Muscle of leg (tissue), 11 donors: ENCODE data around the gene TENM4. TPM values are rescaled to one million over a fixed set of nuclear protein-coding genes. Genes with fewer than 3 reads are reported as not detected.

ENCODE experiments used
- DNase-seq: peaks from one replicate; pipeline ENCODE4 v3.0.0; 2013
- H3K27ac ChIP-seq: one replicate; pipeline ENCODE4 v1.5.1; 2013; ENCODE audit warnings: mild to moderate bottlenecking, low read length, control low read depth
- H3K27me3 ChIP-seq: one replicate; pipeline ENCODE4 v1.6.1; 2013; ENCODE audit warnings: low read length; ENCODE audit not compliant: control insufficient read depth, insufficient read depth
- H3K36me3 ChIP-seq: one replicate; pipeline ENCODE4 v1.6.1; 2013; ENCODE audit warnings: low read length; ENCODE audit not compliant: control insufficient read depth, insufficient read depth
- H3K4me1 ChIP-seq: one replicate; pipeline ENCODE4 v1.6.1; 2013; ENCODE audit warnings: low read length; ENCODE audit not compliant: control insufficient read depth, insufficient read depth
- H3K4me3 ChIP-seq: one replicate; pipeline ENCODE4 v1.5.1; 2013; ENCODE audit warnings: low read length, control low read depth
- H3K9me3 ChIP-seq: replicated peaks from 2 replicates; pipeline ENCODE4 v1.6.1; 2013; ENCODE audit warnings: low read depth, low read length; ENCODE audit not compliant: control insufficient read depth
- WGBS: methylation state at CpG from one replicate; pipeline ENCODE4 v1.1.5; 2013; ENCODE audit warnings: missing lambda C conversion rate; ENCODE audit not compliant: insufficient coverage; 5-methylcytosine and 5-hydroxymethylcytosine counted together
- polyA plus RNA-seq, 8 donors: library from polyadenylated mRNA; unstranded; fragments of 120-200 nt; gene quantifications; one replicate each; pipeline versions ENCODE4 v1.2.1 to v1.2.3, GENCODE V29; 2013; ENCODE audit warnings: inconsistent platforms in 1 of 8, low replicate concordance in 1 of 8; ENCODE audit not compliant: insufficient read length in 8 of 8, insufficient read depth in 1 of 8
- total RNA-seq: library from RNA; stranded (reverse); fragments of 120-200 nt; gene quantifications from one replicate; pipeline ENCODE4 v1.2.4, GENCODE V29; 2013

The TENM4 gene
- total and polyA plus RNA-seq, 9 donors: 4.6 to 13.8 (median 10.3) TPM

DNA sequence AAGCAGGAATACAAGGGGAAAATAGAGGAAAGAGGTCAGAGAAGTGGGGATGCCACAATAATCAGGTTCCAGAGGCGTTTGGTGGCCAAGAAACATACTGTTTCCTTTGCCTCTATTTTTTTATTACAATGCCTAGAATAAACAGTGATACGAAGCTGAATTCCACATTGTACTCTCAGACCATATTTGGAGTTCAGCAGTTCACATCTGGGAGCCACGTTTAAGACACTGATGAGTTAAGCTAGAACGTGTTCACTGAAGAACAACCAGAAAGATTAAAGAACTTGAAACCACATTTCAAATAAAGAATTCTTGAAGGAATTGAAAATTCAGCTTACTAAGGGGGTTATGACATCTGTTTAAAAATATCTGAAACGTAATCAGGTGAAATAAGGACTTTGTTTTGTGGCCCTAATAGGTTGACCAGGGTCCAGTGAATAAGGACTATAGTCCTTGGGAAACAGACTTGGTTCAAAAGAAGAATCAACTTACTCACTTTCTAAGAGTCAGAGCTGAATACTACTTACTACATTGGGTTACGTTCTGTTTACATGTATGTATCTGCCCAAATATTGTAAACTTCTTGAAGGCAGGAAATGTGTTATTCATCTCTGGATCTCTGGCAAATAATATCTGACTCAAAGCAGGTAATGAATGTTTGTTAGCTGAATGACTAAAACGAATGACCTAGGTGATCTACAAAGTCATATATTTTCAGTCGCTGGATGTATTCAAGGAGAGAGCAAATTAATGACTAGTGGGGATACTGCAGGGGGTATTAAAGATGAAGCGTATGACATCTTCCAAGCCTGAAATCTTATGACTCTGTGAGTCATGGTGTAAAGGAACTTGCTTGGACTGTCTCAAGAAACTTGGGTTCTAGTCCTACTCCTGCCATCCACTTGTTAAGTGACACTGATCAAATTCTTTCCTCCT, 619.2 kb downstream of the TENM4 start:
- DNase-seq: no peak
- no peaks in the 10 kb centered on the region for H3K27me3 ChIP-seq
- H3K36me3 ChIP-seq: no peaks in the 10 kb centered on the region
- no peak overlapping the region for H3K4me3 ChIP-seq
- no peak overlapping the region for H3K27ac ChIP-seq
- no peaks in the 10 kb centered on the region for H3K9me3 ChIP-seq
- H3K4me1 ChIP-seq: no peaks in the 10 kb centered on the region
- 80% methylated on average over 1 of the region's 9 CpGs for WGBS

GRCh38 chr11:78820741-78821140, 620.1 kb downstream of the TENM4 start:
- 79% methylated on average over 2 of the region's 3 CpGs for WGBS

DNA sequence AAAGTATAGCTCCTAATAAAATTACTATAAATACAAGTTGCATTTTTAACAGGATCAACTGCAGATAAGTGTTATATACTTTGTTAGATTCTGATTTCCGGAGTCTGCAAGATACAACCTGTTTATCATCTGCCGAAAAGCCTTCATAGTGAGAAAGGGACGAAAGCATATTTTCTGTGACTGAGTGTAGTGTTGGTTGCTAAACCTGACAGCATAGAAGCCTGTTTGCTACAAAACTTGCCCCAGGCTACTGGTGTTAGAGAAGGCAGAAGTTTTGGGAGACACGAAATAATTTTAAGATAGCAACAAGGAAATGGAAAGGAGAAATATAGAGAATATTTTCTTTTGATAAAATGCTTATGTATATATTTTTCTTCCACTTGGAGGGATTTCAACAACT, 622.6 kb downstream of the TENM4 start:
- no peak overlapping the region for H3K4me3 ChIP-seq
- H3K27ac ChIP-seq: no peak overlapping the region
- no peak for DNase-seq
- H3K4me1 ChIP-seq: no peaks in the 10 kb centered on the region
- H3K36me3 ChIP-seq: no peaks in the 10 kb centered on the region
- no peaks in the 10 kb centered on the region for H3K9me3 ChIP-seq
- 87% methylated on average over 3 of the region's 4 CpGs for WGBS
- no peaks in the 10 kb centered on the region for H3K27me3 ChIP-seq

More at GRCh38 chr11:78820741-78821140, 620.1 kb downstream of the TENM4 start:
- Histone ChIP-seq H3K27ac (no peak overlapping the region), H3K9me3 (no peaks in the 10 kb centered on the region), H3K4me3 (no peak overlapping the region), H3K27me3 (no peaks in the 10 kb centered on the region), H3K4me1 (no peaks in the 10 kb centered on the region), H3K36me3 (no peaks in the 10 kb centered on the region)
- no peak for DNase-seq

GRCh38 chr11:78815831-78816230, 625.0 kb downstream of the TENM4 start:
- 92% methylated on average over 4 of the region's 6 CpGs for WGBS
- no peaks in the 10 kb centered on the region for H3K4me1 ChIP-seq
- no peak for DNase-seq
- H3K36me3 ChIP-seq: no peaks in the 10 kb centered on the region
- no peaks in the 10 kb centered on the region for H3K9me3 ChIP-seq
- no peaks in the 10 kb centered on the region for H3K27me3 ChIP-seq
- no peak overlapping the region for H3K27ac ChIP-seq
- no peak overlapping the region for H3K4me3 ChIP-seq

DNA sequence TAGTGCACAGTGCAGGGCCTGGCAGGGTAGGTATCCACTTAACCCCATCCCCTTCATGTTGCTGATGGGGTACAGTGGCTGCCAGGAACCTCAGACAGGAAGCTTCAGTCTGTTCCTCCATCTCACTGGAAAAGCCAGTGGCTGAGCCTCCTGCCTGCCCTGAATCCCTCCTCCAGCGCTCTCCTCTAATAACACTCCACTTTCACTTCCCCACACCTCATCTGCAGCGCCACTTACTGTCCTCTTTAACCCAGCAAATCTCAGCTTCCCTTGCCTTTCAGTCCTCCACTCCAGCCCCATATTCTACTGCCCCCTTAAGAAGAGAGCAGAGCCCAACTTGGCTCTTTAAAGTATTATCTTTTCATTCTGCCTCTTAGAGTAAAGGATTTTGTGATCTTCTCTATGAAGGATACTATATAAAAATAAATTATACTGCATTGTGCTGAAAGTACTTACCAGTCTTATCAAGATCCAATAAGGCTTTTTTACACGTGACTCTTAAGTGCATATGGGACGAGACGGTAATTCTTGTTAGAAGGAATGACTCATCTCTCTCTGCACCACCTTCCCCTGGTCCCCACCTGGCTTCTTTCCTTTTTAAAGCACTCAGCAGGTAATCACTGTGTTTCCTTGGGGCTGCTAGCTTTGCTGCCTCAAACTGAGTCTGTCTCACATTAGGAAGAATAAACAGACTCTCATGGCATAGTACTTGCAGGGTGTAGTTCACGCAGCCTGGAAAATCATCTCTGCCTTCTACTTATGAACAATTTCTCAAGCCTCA, 628.1 kb downstream of the TENM4 start:
- no peaks in the 10 kb centered on the region for H3K9me3 ChIP-seq
- 56% methylated on average over 3 of the region's 6 CpGs for WGBS
- no peaks in the 10 kb centered on the region for H3K27me3 ChIP-seq
- no peaks in the 10 kb centered on the region for H3K36me3 ChIP-seq
- no peak overlapping the region for H3K4me3 ChIP-seq
- H3K4me1 ChIP-seq: no peaks in the 10 kb centered on the region
- no peak for DNase-seq
- no peak overlapping the region for H3K27ac ChIP-seq

- no peak for DNase-seq
- no peaks in the 10 kb centered on the region for H3K36me3 ChIP-seq
- H3K27ac ChIP-seq: no peak overlapping the region
- no peak overlapping the region for H3K4me3 ChIP-seq
- H3K27me3 ChIP-seq: no peaks in the 10 kb centered on the region
- no CpG with 5 or more reads among the region's 7 CpGs for WGBS
- H3K9me3 ChIP-seq: no peaks in the 10 kb centered on the region
- no peaks in the 10 kb centered on the region for H3K4me1 ChIP-seq
These were observed 630.2 kb downstream of the TENM4 start for GRCh38 chr11:78810559-78811009.

DNA sequence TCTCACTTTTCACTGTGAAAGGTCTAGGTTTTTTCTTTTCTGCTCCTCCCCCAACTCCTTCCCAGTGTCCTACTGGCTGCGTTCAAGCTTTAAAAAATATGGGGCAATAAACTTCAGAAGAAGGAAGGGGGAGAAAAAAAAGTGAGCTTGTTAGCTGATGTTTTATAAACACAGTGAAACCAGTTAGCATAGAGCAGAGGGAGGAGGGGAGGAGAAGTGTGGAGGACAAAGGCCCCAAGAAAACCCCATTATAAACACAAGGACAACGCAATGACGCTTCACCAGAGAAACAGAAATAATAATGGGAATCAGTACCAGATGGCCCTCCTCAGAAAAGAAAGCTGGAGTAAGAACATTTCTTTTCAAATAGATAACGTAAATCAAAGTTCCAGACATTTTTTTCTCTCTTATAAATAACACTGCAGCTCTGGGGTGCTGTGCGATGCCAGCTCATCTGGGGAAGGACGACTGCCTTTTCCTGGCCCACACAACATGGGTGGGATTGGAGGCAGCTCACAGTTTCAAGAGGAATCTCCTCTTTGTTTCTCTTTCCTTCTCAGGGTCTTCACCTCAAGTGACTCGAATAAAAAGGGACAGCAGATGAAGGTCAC, 630.8 kb downstream of the TENM4 start:
- DNase-seq: no peak
- H3K36me3 ChIP-seq: no peaks in the 10 kb centered on the region
- no peak overlapping the region for H3K4me3 ChIP-seq
- H3K27ac ChIP-seq: no peak overlapping the region
- no CpG with 5 or more reads among the region's 7 CpGs for WGBS
- H3K4me1 ChIP-seq: no peaks in the 10 kb centered on the region
- no peaks in the 10 kb centered on the region for H3K27me3 ChIP-seq
- no peaks in the 10 kb centered on the region for H3K9me3 ChIP-seq

DNA sequence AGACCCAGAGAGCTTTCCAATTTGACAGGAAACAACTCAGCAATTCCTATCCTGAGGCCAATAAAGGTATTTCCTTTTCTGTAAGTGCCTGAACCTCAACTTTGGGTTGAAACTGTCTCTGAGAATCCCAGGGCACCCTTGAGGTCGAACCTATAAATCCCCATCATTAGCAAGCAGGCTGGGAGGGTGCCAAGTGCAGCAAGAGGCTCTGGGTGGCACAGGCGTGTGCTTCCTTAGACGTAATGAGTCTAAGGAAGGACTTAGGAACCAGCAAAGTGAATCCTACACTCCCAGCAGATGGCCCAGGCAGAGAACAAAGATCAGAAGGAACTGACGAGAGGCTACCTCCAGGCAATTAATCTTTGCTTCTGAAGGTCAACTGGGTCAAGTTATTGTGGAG, 631.9 kb downstream of the TENM4 start:
- no peak for DNase-seq
- 61% methylated on average over 2 of the region's 4 CpGs for WGBS
- Histone ChIP-seq H3K9me3 (no peaks in the 10 kb centered on the region), H3K4me1 (no peaks in the 10 kb centered on the region), H3K36me3 (no peaks in the 10 kb centered on the region), H3K27me3 (no peaks in the 10 kb centered on the region), H3K27ac (no peak overlapping the region), H3K4me3 (no peak overlapping the region)

- no peaks in the 10 kb centered on the region for H3K4me1 ChIP-seq
- no peak overlapping the region for H3K4me3 ChIP-seq
- H3K36me3 ChIP-seq: no peaks in the 10 kb centered on the region
- H3K9me3 ChIP-seq: no peaks in the 10 kb centered on the region
- no peaks in the 10 kb centered on the region for H3K27me3 ChIP-seq
- no peak for DNase-seq
- H3K27ac ChIP-seq: no peak overlapping the region
- WGBS: no CpG with 5 or more reads among the region's 2 CpGs
These were observed 633.5 kb downstream of the TENM4 start for GRCh38 chr11:78807351-78807750.
